OCI-LY7 (cell line): ENCODE data around the gene SRGAP3.

ENCODE experiments used
- CTCF ChIP-seq: fragments of 200-600 bp; sonication (generic); conservative IDR thresholded peaks from 2 replicates; pipeline ENCODE4 v1.5.1; 2014; ENCODE audit warnings: mild to moderate bottlenecking, antibody characterized with exemption, low read length, moderate library complexity, mixed read lengths
- EZH2phosphoT487 ChIP-seq: fragments of 200-600 bp; sonication (generic); IDR thresholded peaks from 2 replicates; pipeline ENCODE4 v1.6.1; 2018; ENCODE audit warnings: low read depth, borderline replicate concordance, mild to moderate bottlenecking, mixed run types, antibody characterized with exemption, low read length, moderate library complexity, mixed read lengths

DNA sequence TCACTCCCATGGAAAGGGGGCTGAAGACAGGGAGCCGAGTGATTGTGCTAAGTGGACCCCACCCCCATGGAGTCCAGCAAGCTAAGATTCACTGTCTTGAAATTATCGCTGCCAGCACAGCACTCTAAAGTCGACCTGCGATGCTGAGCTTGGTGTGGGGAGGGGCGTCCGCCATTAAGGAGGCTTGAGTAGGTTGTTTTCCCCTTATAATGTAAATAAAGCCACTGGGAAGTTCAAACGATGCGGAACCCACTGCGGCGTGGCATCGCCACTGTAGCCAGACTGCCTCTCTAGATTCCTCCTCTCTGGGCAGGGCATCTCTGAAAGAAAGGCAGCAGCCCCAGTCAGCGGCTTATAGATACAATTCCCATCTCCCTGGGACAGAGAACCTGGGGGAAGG is 10.9 kb upstream of the SRGAP3 start:
- TF ChIP-seq CTCF (no peak), EZH2phosphoT487 (no peak)
